Stimulated activated memory B cell treated with anti-CD40 and anti-IgM and Interleukin-4, amounts not matched to agents 10 μg/mL and 1 μg/mL and 100 μg/mL, for 72 hours (primary cell): Measurements from ENCODE around the gene TRDMT1.
"Not testable (repeated sequence)": the region's sequence is repeated elsewhere in the genome, so short reads cannot be mapped to it uniquely, and the experiment has no call there.

Experiments
- ATAC-seq: fragments of 150-1000 bp; cut with Tn5 transposase; 2 replicates; pipeline ENCODE4 v1.10.0; 2021
- H3K27ac Mint-ChIP-seq: one replicate; pipeline ENCODE4 v1.8.0; 2022; ENCODE audit warnings: mild to moderate bottlenecking, mixed read lengths
- H3K27me3 Mint-ChIP-seq: one replicate; pipeline ENCODE4 v1.8.0; 2022; ENCODE audit warnings: mixed read lengths
- H3K36me3 Mint-ChIP-seq: one replicate; pipeline ENCODE4 v1.8.0; 2022; ENCODE audit warnings: mixed read lengths
- H3K4me1 Mint-ChIP-seq: one replicate; pipeline ENCODE4 v1.8.0; 2022; ENCODE audit warnings: mixed read lengths
- H3K4me3 Mint-ChIP-seq: one replicate; pipeline ENCODE4 v1.8.0; 2022; ENCODE audit warnings: mild to moderate bottlenecking, moderate library complexity, mixed read lengths
- H3K9me3 Mint-ChIP-seq: one replicate; pipeline ENCODE4 v1.8.0; 2022; ENCODE audit warnings: mixed read lengths

Gene TRDMT1

DNA sequence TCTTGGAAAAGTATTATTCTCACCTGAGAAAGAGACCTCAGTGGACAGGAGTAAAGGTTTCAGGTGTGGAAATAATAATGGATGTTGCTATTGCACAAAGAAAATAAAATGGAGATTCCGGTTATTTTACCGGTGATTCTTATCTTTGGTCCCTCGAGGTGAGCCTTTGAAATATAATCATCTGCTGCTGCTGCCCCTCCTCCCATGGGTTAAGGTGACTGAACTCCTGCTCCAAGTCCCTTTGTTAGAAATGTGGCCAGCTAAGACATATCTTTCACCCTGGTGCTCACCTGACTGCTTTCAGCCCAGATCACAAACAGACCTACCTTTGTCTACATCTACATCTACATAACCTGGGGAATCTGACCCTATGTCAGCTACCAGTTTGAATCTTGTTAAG lies 77.5 kb downstream of the TRDMT1 start:
- Mint-ChIP-seq H3K36me3 (peaks cover 28% of the 10 kb centered on the region), H3K27me3 (no peaks in the 10 kb centered on the region), H3K9me3 (no peaks in the 10 kb centered on the region), H3K4me3 (no peak overlapping the region), H3K27ac (no peak overlapping the region), H3K4me1 (no peaks in the 10 kb centered on the region)
- ATAC-seq, result no peak

DNA sequence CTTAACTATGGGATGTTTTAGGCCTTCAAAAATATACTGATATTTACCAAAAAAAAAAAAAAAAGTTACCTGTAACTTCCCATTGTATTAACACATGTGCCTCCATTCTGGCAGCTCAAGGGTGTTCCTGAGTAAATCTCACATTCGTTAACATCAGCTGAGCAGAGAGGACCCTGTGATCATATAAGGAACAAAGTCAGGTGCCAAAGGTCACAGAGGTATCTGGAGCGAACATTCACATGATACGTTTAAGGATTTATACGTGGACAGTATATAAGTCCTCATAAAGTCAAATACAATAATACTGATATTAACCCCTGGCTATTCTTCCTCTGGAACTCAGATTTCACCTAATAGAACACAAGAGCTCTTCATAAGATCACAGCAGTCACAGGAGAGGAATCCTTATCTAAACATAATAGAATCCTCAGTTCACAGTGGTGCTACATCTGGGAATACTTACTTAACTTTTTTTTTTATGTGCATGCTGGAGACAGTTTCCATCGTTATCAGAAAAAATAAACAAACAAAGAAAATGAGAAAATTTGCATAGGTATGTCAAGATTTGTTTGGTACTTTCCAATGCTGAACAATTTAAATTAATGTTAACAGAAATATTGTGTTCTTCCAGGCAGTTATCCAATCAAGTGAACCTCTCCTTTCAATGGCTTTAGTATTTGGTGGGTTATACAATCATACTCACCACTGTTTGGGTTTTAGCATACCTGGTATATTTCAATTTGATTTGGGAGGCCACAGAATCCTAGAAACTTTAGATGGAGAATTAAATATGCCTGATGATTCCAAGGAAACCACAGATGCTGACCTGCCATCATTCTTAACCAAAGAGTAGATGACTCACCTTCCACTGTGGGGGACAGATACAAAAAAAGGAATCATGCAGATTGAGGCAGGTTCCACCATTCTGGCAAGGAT lies 78.5 kb downstream of the TRDMT1 start:
- H3K9me3 Mint-ChIP-seq, result no peaks in the 10 kb centered on the region
- H3K27me3 Mint-ChIP-seq, result no peaks in the 10 kb centered on the region
- no peaks in the 10 kb centered on the region for H3K4me1 Mint-ChIP-seq
- H3K27ac Mint-ChIP-seq, result no peak overlapping the region
- peaks cover 28% of the 10 kb centered on the region for H3K36me3 Mint-ChIP-seq
- ATAC-seq, result no peak
- no peak overlapping the region for H3K4me3 Mint-ChIP-seq

DNA sequence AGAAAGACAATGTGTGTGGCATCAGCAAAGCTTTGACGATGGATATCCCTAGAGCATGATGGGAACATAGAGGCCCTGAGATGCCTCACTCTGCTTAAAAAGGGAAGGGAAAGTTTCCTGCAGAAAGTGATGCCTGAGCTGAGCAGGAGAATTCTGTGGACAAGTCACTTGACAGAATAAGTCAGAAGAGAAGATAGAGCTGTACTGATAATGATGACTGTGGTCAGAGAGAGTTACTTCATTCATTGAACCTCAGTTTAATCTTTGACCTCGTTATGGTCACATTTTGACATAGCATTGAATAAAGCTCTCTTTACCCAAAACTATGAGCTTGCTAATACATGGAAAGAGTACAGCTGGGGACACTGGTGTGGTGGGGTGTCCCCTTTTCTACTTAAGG lies 79.4 kb downstream of the TRDMT1 start:
- H3K27me3 Mint-ChIP-seq, result no peaks in the 10 kb centered on the region
- no peak overlapping the region for H3K4me3 Mint-ChIP-seq
- no peak for ATAC-seq
- no peaks in the 10 kb centered on the region for H3K9me3 Mint-ChIP-seq
- peaks cover 26% of the 10 kb centered on the region for H3K36me3 Mint-ChIP-seq
- H3K4me1 Mint-ChIP-seq, result no peaks in the 10 kb centered on the region
- no peak overlapping the region for H3K27ac Mint-ChIP-seq

DNA sequence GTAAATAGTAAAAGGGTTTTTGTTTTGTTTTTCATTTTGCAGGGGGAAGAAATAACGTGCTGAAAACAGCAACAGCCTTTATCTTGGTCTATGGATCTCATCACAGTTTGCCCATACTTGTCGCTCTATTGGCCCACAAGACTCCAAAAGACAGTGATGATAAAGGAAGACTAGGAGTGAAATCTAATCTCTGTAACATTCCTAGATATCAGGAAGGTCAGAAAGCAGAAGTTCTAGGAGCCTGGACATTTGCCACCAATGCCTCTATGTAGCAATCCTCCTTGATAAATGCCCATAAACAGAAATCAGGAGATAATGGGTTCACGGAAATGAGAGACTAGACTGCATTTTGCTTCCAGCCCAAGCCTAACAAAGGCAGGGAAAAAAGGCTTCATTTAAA lies 80.8 kb downstream of the TRDMT1 start:
- Mint-ChIP-seq H3K27ac (no peak overlapping the region), H3K9me3 (no peaks in the 10 kb centered on the region), H3K36me3 (peaks cover 22% of the 10 kb centered on the region), H3K4me1 (no peaks in the 10 kb centered on the region), H3K4me3 (no peak overlapping the region), H3K27me3 (no peaks in the 10 kb centered on the region)
- ATAC-seq, result no peak

DNA sequence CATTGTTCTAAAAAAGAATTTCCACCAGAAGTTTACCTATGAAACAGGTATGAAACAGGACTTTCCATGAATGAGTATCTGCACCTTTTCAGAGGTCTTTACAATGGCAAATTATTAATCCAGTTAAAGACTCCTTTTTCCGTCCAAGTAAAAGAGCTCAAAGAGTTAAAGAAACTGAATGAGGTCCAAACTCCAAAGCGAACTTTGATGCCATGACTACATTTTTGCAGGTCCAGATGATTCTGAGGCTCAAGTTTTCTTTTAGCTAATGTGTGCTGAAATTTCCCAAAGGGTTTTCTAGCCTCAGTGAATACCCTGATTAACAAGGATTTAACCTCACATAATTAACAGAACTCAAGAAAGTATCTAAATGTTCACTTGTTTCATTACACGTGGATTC lies 81.6 kb downstream of the TRDMT1 start:
- Mint-ChIP-seq H3K27me3 (no peaks in the 10 kb centered on the region), H3K4me3 (no peak overlapping the region), H3K9me3 (no peaks in the 10 kb centered on the region), H3K27ac (no peak overlapping the region), H3K4me1 (no peaks in the 10 kb centered on the region), H3K36me3 (peaks cover 26% of the 10 kb centered on the region)
- ATAC-seq, result no peak

DNA sequence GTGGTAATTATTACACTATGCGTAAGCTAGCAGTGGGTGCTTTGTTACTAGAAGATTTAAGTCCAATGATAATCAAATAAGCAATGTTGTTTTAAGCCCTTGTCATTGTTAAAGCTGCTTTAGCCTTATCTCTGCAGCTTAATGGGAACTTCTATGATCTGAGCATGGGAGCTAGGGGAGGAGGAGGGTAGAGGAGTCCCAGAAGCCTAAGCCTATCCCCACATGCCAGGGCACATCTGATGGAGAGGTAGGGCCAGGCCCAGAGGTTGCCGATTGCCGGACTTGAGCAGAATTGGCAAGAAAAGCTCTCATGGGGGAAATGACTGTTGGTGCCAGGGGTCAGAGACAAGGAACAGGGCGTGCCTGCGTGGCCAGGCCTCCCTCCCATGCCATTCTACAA lies 85.3 kb downstream of the TRDMT1 start:
- Mint-ChIP-seq H3K4me1 (no peaks in the 10 kb centered on the region), H3K4me3 (no peak overlapping the region), H3K36me3 (peaks cover 25% of the 10 kb centered on the region), H3K27ac (no peak overlapping the region), H3K9me3 (no peaks in the 10 kb centered on the region), H3K27me3 (no peaks in the 10 kb centered on the region)
- ATAC-seq, result no peak

DNA sequence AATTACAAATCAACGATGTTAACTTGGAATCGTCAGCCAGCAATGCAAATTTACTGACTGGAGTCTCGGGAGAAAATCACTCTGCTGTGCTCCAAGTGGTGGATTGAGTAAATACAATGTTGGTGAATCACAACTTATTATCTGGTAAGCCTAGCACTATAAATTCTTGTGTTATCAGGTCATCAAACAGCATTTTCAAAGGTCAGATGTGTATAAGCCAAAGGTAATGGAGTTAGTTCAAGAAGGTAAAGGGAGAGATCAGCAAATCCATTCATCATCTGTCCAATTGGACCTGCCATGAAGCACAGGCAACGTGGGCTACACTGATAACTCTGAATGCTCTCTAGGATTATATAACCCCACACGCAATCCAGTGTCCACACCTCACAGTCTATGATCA lies 85.8 kb downstream of the TRDMT1 start:
- no peaks in the 10 kb centered on the region for H3K4me1 Mint-ChIP-seq
- no peak for ATAC-seq
- peaks cover 23% of the 10 kb centered on the region for H3K36me3 Mint-ChIP-seq
- no peak overlapping the region for H3K27ac Mint-ChIP-seq
- H3K27me3 Mint-ChIP-seq, result no peaks in the 10 kb centered on the region
- no peaks in the 10 kb centered on the region for H3K9me3 Mint-ChIP-seq
- no peak overlapping the region for H3K4me3 Mint-ChIP-seq

DNA sequence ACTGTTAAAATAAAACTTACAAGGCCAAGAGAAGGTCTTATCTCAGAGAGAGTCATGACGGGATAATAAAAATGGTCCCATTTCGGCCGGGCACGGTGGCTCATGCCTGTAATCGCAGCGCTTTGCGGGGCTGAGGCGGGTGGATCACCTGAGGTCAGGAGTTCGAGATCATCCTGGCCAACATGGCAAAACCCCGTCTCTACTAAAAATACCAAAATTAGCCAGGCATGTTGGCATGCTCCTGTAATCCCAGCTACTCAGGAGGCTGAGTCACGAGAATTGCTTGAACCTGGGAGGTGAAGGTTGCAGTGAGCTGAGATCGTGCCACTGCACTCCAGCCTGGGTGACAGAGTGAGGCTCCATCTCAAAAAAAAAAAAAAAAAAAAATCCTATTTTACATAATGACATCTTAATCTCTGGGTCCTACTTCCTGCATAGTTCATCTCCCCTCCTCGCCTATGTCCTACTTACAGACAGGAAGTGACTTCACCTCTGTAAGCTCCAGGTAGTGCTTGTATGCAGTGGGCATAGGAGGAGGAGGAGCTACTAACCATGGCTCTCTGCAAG lies 86.5 kb downstream of the TRDMT1 start:
- not testable (repeated sequence) for H3K27ac Mint-ChIP-seq, H3K4me3 Mint-ChIP-seq, H3K9me3 Mint-ChIP-seq, H3K27me3 Mint-ChIP-seq, ATAC-seq, H3K4me1 Mint-ChIP-seq
- peaks cover 19% of the 10 kb centered on the region for H3K36me3 Mint-ChIP-seq

DNA sequence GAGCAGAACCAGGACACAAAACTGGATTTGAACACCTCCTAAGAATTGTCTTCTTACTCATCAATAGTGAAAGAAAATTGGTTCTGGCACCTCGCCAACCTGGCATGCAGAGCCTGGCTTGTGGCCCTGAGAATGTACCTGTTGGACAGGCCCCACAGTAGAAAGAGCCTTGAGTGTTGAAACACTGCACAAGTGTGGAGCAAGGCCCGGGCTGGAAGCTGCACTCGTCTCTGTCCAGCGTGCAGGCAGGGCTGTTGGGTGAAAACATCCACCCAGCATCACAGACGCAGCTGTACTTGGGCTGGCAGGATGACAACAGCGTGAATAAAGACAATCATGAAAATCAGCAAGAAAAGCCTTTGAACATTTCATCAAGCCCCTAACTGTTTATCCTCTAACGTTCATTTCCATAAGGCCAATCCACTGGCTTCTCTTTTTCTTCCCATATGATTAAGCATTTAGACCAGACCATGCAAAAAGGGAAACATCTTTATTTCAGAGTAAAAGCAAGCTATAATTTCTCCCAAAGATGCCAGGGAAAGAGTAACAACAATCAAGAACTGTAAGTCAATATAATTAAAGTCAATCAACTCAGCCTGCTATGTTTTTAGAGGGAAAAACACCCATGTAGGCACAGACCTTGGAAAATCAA lies 87.5 kb downstream of the TRDMT1 start:
- no peaks in the 10 kb centered on the region for H3K4me1 Mint-ChIP-seq
- ATAC-seq, result no peak
- H3K36me3 Mint-ChIP-seq, result peaks cover 19% of the 10 kb centered on the region
- no peaks in the 10 kb centered on the region for H3K27me3 Mint-ChIP-seq
- no peaks in the 10 kb centered on the region for H3K9me3 Mint-ChIP-seq
- no peak overlapping the region for H3K4me3 Mint-ChIP-seq
- H3K27ac Mint-ChIP-seq, result no peak overlapping the region

DNA sequence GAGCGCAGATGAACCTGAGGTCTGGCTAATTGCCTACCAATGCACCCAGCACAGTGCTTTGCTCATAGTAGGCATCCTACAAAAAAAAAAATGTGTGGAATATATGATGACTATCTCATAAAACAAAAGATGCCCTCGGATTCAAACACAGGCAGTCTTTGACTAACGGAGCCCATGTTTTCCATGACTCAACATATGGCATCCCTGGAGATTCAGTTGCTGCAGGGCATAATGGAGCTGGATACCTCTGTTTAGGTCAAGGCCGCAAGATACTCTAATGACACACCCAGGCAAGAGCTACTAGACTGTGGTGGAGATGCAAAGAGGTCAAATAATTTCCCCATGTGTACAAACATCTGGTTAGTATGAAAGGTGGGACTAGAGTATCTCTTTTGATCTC lies 88.1 kb downstream of the TRDMT1 start:
- H3K4me1 Mint-ChIP-seq, result no peaks in the 10 kb centered on the region
- H3K27ac Mint-ChIP-seq, result no peak overlapping the region
- H3K4me3 Mint-ChIP-seq, result no peak overlapping the region
- no peaks in the 10 kb centered on the region for H3K27me3 Mint-ChIP-seq
- ATAC-seq, result no peak
- H3K36me3 Mint-ChIP-seq, result peaks cover 24% of the 10 kb centered on the region
- no peaks in the 10 kb centered on the region for H3K9me3 Mint-ChIP-seq

DNA sequence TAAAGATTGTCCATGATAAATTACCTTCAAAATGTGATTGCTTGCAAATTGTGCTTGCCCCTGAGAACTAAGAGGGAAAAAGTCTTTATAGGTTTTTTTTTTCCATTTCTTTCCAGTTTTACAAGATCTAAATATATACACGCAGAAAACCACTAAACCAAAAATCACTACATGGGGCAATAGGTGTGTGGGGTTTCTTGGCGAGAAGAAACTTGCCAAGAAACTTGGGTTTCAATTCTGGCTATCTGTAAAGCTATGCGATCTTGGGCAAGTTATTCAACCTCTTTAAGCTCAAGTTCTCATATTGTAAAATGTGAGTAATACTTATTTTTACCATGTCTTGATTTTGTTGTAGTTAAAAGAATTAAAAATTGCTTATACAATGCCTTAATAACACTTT lies 88.9 kb downstream of the TRDMT1 start:
- no peaks in the 10 kb centered on the region for H3K4me1 Mint-ChIP-seq
- no peaks in the 10 kb centered on the region for H3K27me3 Mint-ChIP-seq
- ATAC-seq, result no peak
- H3K36me3 Mint-ChIP-seq, result peaks cover 24% of the 10 kb centered on the region
- no peaks in the 10 kb centered on the region for H3K9me3 Mint-ChIP-seq
- no peak overlapping the region for H3K27ac Mint-ChIP-seq
- no peak overlapping the region for H3K4me3 Mint-ChIP-seq

DNA sequence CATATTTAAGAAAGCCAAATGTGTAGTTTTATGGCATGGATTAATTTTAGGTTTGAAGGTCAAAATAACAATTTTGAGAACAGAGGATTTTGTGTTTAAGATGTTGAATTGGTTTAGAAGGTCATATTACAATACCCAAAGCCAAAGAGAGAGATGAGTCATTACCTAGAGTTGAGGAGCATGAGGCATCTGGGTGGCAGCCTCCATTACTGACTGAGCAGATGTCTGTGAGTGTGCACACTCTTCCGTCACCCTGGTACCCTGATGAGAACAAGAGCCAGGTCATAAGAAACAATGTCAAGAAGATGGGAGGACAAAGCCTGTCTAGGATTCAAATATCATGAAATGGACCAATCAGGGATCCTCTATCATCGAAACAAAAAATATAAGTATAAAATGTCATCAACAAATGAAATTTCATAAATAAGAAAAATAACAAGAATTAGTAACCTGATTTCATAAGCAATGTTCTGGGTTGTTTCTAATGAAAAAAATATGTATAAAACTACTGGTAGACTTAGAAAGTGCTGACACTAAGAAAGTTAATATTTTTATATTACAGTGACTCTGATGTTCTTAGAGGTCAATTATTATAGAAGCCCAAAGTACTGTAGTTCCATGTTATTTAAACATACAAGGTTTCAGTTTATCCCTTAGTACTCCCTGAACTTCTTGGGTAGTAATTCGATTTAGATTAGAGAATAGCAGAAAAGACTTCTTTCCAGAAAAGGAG lies 91.8 kb downstream of the TRDMT1 start:
- Mint-ChIP-seq H3K4me3 (no peak overlapping the region), H3K9me3 (no peaks in the 10 kb centered on the region), H3K36me3 (peaks cover 20% of the 10 kb centered on the region), H3K4me1 (no peaks in the 10 kb centered on the region), H3K27me3 (no peaks in the 10 kb centered on the region), H3K27ac (no peak overlapping the region)
- no peak for ATAC-seq

DNA sequence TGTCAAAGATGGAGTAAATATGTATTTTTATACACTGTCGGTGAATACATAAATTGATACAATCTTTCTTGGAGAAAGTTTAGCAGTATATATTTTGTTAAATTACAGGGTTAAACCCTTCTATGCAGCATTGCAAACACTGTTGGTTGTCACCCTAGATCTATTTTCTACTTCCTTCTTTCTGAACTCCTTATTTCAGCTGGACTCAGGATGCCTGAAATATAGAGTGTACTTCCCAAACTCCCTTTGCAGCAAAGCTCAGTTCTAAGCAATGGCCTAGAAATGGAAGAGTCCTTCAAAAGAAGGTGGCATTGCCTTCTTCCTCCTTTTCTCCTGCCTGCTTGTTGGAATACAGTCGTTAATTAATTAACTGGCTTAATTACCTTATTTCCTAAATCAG lies 92.4 kb downstream of the TRDMT1 start:
- peaks cover 14% of the 10 kb centered on the region for H3K36me3 Mint-ChIP-seq
- no peaks in the 10 kb centered on the region for H3K4me1 Mint-ChIP-seq
- H3K9me3 Mint-ChIP-seq, result no peaks in the 10 kb centered on the region
- no peak overlapping the region for H3K4me3 Mint-ChIP-seq
- no peaks in the 10 kb centered on the region for H3K27me3 Mint-ChIP-seq
- no peak overlapping the region for H3K27ac Mint-ChIP-seq
- ATAC-seq, result no peak

DNA sequence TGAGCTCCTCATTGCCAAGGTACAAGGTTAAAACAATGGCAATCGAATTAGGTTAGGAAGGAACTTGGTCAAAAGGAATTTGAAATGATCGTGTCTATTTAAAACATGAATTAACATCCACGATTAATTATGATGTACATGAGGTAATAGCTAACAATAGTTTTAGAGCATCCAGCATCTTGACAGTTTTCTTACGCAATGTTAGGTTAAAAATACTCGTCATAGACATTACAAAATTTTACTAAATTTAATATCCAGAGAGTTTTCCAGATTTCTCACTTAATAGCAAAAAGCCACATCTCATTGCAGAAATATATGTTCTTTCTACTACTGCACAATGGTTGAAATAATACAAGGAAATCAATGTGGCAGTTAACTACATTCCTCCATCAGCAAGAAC lies 94.5 kb downstream of the TRDMT1 start:
- Mint-ChIP-seq H3K27ac (no peak overlapping the region), H3K9me3 (no peaks in the 10 kb centered on the region), H3K4me3 (no peak overlapping the region), H3K27me3 (no peaks in the 10 kb centered on the region), H3K36me3 (peaks cover 18% of the 10 kb centered on the region), H3K4me1 (no peaks in the 10 kb centered on the region)
- no peak for ATAC-seq

DNA sequence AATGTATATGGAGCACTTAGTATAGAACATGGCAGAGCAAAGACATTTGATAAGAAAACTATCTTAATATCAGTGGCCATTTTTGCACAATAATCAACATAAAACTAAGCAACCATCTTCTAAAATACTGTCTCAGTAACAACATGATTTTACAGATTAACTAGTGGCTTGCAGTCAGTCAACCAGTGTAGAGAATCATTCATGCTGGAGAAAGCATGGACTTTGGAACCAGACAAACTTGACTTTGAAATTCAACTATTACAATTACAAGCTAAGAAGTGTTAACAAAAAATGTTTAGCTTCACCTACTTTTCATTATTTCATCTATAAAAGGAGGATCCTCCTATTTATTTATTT lies 99.6 kb downstream of the TRDMT1 start:
- H3K27me3 Mint-ChIP-seq, result no peaks in the 10 kb centered on the region
- no peak overlapping the region for H3K27ac Mint-ChIP-seq
- H3K4me3 Mint-ChIP-seq, result no peak overlapping the region
- no peaks in the 10 kb centered on the region for H3K4me1 Mint-ChIP-seq
- peaks cover 1% of the 10 kb centered on the region for H3K9me3 Mint-ChIP-seq
- H3K36me3 Mint-ChIP-seq, result peaks cover 8% of the 10 kb centered on the region
- no peak for ATAC-seq
